ENCODE measurements around the gene CDH13.

GRCh38 chr16:83470416-83470815 is 843.6 kb downstream of the CDH13 start:
- TF ChIP-seq CTCF (IDR thresholded peaks at IDR 0.05; ENCODE audit: insufficient read depth, low read length) (no peak), POLR2AphosphoS5 (IDR thresholded peaks at IDR 0.05; ENCODE audit: low read depth) (no peak)
